Activated CD4-positive, alpha-beta T cell treated with anti-CD3 and anti-CD28 coated beads for 1 hour (primary cell): Measurements from ENCODE around the gene GAL3ST2.
"Not testable (repeated sequence)": the region's sequence is repeated elsewhere in the genome, so short reads cannot be mapped to it uniquely, and the experiment has no call there.

ENCODE experiments used
- DNase-seq: peaks from one replicate; pipeline ENCODE4 v3.0.0-alpha.2; 2020

The GAL3ST2 gene

DNA sequence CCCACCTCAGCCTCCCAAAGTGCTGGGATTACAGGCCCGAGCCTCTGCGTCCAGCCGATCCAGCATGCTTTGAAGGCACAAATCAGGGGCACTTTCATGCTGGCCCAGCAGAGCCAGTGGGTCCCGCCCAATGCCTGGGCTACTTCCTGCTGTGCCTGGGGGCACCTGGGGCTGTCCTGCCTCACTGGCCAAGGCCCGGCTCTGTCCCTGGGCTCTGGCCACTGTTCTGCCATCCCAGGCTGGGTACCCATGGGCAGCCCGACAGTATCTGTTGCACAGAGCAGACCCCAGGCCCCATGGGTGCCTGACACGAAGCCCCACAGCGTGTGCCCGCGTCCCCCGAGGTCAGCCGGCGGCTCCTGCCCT lies 6.8 kb upstream of the GAL3ST2 start:
- DNase-seq = no peak

DNA sequence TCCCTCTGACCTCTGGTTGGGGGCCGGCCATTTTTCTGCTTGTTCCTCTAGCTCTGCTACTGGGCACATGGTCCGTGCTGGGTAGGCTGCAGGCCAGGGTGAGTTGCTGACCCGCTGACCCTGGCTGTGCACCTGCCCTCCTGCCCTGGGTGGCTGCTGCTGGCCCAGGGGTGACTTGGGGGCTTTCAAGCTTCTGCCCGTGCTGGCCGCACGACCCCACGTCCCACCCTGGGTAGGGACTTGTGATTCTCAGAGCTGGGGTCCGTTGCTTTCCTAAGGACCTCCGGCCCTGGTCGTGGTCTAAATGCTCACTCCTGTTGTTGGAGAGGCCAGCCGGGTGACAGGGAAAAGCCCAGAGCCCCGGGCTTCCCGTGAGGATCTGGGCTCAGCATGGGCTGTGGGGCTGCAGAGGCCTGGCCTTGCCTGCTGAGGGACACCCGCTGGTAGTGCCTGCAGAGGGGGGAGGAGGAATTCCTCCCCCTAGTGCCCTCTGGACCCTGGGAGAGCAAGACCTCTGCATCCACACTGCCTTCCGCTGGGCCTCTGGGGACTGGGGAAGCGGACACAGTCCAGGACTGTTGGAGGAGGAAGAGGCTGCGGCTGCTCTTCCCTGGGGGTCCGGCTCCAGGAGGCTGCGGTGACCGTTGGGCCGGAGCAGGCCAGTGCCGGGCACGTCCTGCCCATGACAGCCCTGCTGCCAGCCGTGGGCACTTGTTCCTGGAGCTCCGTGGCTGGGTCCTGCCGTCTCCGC lies 6.3 kb upstream of the GAL3ST2 start:
- no peak for DNase-seq

DNA sequence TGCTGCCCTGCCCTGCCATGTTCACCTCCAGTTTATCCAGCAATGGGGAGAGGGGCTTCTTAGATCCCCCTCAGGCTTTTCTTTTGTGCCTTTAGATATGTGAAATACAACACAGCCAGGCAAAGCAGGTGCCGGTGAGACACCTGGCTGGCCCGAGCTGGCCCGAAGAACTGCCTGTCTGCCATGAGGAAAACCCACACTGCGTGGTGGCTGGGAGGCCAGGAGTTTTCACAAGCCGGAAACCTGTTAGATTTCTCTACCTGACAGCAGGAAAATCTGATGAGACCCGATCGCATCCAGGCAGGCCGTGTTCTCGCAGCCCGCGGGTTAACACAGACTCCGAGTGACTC lies 5.7 kb upstream of the GAL3ST2 start:
- no peak for DNase-seq

DNA sequence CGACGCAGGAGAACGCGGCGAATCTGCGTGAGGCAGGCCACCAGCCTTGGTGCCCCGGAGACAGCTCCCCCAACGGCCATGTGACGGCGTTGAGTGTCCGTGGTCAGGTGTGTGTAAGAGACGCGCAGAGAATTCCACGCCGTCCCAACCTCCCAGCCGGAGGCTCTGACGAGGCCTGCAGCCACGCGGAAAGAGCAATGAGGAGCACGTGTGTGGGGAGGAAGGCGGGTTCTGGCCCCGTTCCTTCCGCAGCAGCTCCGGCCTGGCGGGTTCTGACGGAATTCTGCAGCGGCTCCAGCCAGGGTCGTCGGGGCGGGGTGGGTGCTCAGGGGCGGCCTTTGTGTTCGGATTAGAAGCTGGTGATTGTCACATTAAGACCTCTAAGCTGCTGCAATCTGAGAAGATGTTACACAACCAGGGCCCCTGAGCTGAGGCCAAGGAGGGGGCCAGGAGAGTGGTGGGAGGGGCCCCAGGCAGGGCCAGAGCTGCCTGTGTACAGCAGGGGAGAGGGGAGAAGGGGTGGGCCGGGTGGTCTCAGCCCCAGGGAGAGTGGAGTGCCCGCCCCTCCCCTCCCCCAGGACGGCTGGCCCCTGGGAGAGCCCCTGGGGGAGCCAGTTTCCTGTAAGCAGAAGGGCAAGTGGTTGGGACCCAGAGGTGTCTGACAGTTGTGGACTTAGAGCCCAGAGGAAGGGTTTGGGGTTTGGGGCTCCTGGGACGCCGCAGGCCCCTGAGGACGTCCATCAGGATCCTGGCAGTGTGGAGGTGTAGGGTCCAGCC lies 5.1 kb upstream of the GAL3ST2 start:
- no peak for DNase-seq

DNA sequence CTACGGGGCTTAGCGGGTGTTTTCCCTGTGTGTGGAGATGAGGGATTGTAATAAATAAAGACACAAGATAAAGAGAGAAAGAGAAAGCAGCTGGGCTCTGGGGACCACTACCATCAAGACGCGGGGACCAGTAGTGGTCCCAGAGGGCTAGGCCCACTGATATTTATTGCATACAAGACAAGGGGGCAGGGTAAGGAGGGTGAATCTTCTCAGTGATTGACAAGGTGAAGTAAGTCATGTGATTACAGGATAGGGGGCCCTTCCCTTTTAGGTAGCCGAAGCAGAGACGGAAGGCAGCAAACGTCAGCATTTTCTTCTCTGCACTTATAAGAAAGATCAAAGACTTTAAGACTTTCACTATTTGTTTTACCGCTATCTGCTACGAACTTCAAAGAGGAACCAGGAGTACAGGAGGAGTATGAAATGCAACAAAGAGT lies 4.5 kb upstream of the GAL3ST2 start:
- DNase-seq = no peak

DNA sequence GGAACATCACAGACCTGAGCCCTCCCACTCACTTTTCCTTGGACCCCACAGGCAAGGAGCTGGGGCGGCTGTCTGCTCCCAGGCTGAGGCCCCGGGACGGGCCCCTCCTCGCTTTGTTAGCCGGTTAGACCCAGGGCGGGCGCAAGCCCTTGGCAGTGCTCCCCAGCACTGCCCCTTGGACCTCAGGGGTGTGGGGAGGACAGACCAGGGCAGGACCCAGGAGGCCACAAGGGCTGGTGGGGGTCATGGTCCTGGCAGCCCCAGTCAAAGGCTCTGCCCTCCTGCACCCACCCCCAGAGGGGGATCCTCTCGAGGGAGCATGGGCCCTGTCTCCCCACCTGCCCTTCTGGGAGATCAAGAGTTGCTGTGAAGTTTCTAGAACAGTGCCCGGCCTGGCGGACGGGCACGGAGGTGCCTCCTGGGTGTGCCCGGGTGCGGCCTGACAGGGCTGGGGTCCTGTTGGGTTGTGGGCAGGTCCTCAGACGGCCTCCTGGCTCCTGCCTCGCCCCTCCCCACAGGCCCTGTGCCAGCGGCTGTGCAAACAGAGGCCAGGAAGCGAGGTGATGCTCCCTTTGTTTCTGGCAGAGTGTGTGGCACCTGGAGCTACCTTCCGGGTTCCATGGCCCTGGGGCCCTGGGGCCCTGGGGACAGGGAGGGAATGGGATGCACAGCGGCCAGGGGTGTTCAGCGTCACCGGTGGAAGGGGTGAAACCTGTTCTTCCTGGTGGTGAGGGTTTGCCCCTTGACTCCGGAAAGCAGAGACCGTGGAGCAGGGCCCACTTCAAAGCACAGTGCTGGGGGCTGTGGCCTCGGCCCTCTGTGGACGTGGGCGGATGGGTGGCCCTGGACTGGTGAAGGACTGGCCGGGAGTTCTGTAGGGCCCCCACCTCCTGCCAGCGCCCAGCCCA lies 2.9 kb upstream of the GAL3ST2 start:
- DNase-seq = no peak

DNA sequence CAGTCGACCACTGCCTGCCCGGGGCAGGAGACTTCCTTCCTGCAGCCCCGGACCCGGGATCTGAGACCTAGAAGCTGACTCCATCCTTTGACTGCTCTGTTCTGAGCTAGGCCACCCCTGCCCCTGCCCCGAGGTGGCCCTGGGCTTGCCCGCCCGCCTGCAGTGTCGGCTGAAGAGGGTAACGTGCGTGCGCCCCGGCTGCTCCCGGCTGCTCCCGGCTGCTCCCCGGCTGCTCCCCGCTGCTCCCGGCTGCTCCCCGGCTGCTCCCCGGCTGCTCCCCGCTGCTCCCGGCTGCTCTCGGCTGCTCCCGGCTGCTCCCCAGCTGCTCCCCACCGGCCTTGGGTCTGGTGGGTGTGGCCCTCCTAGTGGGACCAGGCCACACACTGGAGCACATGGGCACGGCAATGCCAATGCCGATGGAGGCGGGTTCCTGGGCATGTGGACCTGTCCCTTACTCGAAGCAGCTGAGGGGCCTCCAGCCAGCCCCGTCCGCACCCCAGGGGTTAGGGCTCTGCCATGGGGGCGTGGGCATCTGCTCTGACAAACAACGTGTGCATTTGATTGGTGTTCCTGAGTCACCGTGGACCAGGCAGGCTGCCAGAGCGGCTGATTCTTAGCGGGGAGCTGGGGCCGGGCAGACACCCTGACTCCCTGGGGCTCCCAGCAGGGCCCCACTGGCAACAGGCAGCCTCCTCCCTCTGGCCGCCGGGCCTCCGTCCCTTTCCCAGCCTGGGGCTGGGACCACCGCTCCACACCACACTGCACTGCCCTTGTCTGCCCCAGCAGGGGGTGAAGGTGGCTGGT lies 2.0 kb upstream of the GAL3ST2 start:
- no peak for DNase-seq

DNA sequence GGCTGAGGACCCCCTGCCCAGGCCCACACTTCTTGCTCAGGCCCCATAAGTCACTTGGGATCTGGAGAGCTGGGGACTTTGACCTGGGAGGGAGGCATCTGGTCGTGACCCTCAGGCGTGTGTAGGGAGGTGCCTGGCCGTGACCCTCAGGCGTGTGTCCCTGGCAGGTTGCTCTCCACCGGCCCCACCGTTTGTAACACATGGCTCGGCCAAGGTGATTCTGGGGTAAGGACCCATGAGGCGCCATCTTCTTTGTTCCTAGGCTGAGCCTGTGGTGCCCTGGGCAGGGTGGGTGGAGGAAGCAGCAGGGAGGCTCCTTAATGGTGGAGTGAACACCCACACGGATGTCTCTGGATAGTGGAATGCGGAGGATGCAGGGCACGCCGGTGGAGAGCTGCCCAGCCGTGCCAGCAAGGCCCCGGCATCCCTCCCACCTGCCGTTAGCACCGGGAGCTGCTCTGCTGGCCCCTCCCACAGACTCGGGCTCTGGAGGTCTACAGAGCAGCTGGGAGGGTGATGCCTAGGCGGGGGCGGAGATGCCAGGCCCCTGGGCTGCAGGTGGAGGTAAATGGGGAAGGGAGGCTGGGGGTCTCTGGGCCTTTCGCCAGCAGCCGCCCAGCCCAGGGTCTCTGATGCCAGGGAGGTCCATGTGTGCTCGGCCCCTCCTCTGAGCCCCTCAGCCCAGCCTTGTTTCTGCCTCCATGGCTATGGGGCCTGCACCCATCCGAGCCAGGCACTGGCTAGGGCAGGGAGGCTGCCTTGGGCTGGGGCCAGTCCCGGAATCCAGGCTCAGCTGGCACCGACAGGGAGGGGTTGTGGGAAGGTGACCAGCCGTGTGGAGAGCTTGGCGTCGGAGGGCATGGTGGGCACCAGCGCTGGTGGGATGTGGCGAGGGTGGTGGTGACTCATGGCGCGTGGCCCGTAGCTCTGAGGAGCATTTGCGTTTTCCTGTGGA lies 1.1 kb upstream of the GAL3ST2 start:
- DNase-seq = no peak

DNA sequence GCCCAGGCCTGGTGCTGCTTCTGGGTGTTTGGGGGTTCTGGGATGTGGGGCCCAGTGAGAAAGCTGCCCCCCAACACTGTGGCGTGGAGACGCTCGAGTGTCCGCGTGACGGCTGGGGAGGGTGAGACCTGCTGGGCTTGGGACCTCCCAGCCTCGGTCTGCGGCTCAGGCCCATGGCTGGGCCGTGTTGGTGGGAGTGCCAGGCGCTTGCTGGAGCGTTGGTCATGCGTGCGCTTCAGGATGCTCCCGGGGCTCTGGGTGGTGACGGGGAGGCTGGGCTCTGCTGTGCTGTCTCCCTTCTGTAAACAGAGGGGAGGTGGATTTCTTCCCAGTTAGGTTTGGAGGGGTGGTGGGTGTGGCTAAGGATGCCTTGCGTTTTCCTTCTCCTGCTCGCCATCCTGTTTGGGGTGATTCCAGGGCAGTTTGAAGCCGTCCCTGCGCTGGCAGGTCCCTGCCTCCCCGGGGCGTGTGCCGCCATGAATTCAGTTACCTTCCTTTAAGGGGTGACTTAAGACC lies 606 bp downstream of the GAL3ST2 start:
- DNase-seq = no peak

DNA sequence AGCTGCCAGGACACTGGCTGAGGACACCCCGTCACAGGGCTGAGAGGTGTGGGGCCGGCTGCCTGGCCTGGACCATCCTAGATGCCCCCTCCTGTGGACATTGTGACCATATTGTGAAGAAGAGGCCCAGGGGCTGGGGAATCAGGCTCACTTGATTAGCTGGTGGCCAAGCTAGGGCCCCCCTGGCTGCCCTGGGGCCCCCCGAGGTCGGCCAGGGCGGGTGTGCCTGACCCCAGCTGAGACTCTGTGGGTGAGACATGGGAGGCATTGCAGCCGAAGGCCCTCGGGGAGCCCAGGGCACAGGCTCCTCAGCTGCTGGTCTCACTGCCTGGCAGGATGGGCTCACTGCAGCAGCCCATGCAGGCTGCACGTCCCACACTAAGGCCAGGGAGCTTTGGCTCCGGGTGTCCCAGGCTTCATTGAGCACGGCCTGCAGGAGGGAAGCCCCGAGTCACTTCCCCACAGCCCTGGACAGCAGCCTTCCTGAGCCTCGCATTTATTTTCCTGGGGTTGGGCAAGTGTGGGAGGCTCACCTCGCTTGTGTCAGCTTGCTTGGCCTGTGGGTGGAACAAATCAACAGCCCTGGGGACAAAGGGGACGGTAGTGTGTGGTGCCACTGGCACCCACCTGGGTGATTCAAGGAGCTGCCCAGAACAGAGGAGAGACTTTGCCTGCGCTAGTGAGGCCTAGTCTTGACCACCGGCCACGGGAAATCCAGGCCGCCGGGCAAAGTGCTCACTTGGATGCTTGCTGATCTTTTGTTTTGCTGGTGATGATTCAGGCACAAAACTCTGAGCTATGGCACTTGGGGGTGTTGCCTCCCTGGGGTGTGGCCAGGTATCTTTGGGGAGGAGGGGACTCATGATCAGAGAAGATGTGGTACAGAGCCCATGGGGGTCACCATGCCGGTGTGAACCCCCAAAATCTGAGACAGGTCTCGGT lies 1.3 kb downstream of the GAL3ST2 start:
- no peak for DNase-seq

DNA sequence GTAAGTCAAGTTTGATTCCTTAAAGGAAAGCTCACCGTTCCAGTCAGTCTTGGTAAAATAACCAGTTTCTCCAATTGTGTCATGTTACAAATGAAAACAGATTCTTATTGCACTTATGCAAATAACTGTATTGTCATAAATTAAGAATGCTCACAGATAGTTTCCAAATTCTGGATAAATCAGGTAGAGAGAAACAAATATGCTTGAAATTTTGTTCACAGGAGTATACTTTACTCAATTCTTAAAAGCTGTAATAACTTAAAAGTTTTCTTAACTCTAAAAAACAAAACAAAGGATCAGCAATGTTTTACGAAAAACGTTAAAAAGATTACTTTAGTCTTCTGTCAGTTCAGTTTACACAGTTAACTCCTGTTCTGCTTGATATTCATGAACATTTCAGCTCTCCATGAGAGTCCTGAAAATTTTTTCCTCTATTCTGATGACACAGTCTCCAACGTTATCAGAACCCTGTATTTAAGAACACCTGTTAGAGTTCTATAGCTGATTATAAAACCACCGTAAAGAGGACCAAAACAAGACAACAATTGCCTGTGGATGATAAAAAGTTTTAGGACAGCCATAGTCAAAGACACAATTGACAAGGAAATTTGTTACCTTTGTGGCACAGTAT lies 4.4 kb downstream of the GAL3ST2 start:
- no peak for DNase-seq

DNA sequence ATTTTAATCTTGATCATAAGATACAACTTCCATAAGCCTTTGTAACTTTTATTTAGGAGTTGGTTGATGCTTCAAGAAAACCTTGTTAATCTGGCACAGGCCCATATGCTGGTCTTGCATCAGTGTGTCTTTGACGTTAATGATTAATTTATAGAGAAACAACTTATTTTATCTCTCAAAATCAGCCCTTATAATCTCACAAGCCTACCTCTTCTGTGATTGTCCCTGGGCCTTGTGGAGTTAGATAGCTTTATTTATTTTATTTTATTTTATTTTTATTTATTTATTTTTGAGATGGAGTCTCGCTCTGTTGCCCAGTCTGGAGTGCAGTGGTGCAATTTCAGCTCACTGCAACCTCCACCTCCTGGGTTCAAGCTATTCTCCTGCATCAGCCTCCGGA lies 5.4 kb downstream of the GAL3ST2 start:
- not testable (repeated sequence) for DNase-seq

DNA sequence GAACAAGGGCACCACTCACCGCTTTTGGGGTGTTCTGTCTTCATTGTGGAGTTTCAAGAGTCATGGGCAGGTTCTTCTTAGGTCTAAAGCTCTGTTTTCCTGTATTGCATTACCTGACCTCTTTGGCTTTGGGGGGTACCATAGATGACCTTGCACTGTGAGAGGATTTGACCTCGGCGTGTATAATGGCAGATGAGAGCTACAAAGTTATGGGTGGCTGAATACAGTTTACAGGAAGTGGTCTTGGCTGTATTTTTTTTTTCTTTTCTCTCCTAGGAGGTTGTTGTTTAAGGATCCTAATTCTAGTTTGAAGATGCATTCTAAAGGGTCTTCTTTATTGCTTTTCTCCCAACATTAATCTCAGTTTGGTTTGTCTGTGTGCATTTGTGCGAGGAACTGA lies 11.5 kb downstream of the GAL3ST2 start:
- no peak for DNase-seq

DNA sequence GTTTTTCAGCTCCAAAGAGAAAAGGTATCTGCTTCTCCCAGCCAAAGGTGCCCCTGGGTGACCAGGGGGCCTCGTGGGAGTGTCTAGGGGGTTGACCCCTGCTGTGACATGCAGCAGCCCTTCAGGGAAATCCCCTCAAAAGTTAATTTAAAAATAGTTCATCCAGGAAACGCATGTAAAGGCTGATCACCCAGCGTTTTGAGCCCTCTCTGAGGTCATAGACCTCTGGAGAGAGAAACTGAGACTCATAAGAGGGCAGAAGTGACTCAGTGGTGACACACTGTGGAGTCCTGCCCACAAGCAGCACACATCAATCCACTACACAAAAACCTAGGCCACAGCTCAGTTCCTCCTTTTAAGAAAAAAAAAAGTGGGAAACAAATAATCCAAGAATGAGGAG lies 11.9 kb downstream of the GAL3ST2 start:
- DNase-seq = peak; percentile 7

DNA sequence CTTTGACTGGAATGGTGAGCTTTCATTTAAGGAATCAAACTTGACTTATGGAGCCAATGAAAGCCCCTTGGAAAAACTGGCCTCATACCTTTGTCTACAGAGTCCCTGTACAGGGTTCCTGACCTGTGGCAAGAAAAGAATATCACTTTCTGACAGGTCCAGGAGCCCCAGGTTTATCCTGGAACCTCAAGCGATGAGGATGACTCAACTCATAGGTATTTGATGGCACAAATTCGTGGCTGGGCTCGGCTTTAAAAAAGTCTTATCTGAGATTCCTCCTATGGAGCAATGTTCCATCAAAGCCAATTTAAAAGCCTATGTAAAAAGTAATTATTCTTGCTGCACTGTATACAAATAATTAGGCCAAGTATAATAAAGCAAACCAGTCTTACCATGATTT lies 14.8 kb downstream of the GAL3ST2 start:
- DNase-seq = not testable (repeated sequence)

DNA sequence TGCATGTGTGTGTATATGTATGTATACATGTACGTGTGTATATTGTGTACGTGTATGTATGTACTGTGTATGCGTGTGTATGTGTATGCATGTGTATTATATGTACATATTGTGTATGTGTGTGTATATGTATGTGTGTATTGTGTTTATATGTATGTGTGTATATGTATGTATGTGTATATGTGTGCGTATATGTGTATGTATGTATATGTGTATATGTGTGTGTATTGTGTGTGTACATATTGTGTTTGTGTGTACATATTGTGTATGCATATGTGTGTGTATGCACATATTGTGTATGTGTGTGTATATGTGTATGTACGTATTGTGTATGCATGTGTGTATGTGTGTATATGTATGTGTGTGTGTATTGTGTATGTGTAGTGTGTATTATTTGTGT lies 16.8 kb downstream of the GAL3ST2 start:
- no peak for DNase-seq

DNA sequence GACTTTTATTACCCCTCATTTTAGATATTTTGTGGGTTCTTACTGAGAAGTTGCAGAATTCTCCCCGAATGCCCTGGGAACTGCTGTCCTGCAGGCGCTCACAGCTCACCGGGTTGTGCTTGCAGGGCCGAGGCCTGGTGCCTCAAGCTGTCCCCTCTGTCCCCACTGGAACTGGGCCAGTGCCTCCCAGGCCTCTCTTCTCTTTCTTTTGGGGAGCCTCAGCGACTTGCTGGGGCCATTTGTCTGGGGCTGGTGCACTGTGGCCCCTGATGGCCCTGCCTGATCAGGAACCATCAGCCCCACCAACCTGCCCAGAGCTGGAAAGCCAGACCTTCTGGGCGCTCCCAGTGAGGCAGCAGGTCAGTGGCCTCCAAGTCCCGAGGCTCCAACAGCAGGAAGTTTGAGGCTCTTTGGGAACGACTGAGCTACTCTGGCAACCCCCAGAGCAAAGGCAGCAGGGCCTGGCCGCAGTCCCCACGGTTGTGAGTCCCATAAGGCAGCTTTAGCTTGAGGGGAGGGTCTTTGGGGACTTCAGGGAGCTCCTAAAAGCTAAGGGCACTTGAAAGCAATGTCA lies 17.7 kb downstream of the GAL3ST2 start:
- no peak for DNase-seq

DNA sequence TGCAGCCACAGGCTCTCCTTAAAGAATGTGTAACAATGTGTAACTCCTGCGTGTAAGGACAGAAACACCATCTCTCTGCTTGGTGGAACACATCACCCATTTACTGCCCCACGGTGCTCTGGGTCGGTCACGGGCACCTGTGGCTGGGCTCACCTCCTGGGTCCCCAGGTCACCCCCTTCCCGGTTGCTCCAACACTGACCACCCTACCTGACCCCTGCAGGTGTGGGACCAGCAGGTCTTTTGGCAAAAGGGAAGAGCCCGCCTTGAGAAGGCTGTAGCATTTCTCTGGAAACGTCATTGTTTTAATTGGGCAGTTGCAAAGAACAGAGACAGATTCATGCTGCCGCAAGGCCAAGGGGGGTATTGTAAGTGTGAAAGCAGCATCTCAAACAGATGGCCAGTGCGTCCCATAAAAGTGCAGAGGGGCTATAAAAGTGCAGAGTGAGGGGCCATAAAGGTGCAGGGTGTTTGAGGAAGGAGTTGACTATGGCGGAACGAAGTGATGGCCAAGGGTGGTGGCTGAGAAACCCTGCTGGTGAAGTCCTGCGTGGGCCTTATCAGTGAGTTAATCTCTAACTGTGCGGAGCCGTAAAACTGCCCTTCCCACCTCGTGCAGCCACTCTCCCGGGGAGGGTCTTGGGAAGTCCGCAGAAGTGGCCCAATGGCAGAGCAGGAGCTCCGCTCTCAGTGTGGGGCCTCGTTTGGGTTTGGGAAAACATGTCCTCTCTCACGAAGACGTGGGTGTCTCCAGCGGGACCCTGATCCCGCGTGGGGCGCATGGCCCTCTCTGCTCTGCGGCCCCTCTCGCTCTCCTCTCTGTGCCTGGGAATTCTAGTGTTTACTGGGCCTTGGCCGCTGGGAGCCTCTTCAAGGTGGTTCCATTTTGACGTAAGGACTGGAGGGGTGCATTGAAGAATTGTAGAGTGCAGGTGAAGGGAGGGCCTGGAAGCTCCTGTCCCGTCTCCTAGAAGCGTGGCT lies 18.7 kb downstream of the GAL3ST2 start:
- no peak for DNase-seq
